CD4-positive, alpha-beta T cell treated with Interleukin-1 beta for 1 hour (primary cell): Measurements from ENCODE around the gene TBC1D22B.

Source experiments
- DNase-seq, 2 donors: peaks; one replicate each; pipeline ENCODE4 v3.0.0-alpha.2; 2020 to 2022

TBC1D22B gene

DNA sequence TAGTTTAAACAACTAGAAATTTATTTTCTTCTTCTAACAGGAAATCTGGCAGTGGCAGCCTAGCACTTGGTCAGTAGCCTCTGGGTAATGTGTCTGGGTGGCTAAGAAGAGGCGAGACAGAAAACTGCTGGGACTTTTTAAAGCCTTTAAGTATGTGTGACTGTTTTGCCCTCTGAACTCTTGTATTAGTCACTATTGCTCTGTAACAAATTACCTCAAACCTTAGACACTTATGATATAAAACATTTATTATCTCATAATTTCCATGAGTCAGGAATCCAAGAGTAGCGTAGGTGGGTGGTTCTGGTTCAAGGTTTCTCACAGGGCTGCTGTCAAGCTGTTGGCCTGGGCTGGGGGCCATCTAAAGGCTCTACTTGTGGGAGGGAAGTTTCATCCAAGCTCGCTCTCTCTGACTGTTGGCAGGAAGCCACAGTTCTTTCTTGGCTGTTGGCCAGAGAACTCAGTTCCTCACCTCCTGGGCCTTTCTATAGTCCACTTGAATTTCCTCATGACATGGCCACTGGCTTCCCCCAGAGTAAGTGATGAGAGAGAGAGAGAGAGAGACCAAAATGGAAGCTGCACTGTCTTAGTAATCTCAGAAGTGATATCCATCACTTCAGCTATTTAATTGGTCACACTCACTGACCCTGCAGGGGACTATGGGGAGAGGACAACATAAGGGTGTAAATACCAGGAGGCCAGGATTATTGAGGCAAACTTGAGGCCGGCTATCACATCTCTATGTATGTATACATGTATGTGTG is 17.4 kb upstream of the TBC1D22B start:
- peak; percentile 52 to 67 for DNase-seq

DNA sequence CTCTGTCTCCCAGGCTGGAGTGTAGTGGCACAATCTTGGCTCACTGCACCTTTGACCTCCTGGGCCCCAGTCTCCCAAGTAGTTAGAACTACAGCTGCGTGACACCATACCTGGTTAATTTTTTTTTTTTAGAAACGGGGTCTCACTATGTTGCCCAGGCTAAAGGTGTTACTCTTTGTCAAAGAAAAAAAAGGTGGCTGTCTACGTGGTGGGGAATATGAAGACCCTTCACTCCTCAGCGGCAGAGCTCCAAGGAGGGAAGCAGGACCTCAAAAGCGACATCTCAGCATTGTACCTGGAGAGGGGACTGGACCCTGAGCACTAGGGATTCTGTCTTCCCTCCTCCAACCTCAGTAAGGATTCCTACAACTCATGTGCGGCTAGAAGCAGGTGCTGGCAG is 16.4 kb upstream of the TBC1D22B start:
- no peak for DNase-seq

DNA sequence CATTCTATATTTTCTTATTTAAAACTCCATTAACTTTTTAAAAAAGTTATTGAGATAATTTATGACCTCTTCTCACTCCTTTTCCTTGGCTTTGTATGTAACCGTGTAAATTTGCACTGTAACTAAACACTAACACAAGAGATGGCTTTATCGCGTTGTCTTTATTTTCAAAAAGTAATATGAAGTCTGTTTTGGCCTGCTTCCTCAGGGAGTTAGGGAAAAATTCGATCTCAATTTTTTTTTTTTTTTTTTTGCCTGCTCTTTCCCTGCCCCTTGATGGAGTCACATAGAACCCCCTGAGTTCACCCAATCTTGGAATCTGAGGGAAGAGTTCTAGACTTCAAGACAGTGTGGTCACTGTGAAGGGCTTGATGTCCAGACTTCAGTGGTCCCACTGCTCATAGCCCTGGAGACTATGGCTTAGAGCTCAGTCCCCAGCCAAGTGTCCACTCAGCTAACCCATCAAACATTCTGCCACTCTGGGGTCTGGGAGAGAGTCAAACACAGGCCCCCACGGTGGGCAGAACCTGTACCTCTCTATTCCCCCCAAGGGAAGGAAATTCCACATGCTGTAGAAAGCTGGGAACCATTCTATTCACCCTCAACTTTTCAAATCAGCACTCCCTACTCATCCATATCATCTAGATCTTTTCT is 15.7 kb upstream of the TBC1D22B start:
- no peak for DNase-seq

DNA sequence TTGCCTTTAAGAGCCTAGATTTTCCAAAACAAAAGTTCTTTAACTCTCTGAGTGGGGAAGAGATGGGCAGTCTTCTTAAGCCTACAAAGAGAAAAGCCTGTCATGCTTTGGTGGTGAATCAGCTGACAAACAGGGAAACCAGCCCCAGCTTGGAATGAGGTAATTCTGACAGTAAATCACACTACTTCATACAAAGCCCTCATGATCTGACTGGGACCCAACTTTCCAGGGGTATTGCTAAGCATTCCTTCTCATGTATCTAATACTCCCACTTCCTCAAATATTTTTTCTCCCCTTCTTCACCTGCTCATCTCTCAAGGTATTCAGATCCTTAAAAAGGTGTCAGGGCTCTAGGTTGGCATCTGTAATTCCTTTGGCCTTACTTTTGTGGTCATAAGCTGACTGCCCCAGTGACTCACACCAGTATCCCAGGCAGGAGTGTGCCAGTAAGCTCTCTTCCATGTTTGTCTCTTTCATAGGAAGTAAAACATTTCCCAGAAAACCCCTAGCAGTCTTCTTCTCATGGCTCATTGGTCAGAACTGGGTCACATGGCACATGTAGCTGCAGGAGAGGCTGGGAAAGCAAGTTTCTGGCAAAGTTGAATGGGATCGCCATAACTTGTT is 15.0 kb upstream of the TBC1D22B start:
- no peak for DNase-seq

DNA sequence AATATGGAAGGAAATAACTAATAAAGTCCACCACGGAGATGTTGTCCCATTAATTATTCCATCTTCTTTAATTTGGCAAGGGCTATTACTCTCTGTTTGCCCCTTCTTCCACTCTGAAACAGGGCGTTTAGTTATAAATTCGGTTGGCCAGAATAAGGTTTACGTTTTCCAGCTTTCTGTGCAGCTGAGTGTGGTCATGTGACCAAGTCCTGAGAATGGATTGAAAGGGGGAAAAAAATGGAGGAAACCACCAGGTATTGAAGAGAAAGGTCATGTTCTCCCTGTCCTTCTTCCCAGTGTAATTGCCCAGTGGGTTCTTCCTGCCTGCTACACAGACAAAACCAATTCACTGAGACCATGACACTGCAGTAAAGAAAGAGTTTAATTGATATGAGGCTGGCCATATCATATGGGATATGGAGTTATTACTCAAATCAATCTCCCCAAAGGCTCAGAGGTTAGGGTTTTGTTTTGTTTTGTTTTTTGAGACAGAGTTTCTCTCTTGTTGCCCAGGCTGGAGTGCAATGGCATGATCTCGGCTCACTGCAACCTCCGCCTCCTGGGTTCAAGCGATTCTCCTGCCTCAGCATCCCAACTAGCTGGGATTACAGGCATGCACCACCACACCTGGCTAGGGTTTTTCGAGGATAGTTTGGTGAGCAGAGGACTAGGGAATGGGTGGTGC is 14.3 kb upstream of the TBC1D22B start:
- DNase-seq: no peak

DNA sequence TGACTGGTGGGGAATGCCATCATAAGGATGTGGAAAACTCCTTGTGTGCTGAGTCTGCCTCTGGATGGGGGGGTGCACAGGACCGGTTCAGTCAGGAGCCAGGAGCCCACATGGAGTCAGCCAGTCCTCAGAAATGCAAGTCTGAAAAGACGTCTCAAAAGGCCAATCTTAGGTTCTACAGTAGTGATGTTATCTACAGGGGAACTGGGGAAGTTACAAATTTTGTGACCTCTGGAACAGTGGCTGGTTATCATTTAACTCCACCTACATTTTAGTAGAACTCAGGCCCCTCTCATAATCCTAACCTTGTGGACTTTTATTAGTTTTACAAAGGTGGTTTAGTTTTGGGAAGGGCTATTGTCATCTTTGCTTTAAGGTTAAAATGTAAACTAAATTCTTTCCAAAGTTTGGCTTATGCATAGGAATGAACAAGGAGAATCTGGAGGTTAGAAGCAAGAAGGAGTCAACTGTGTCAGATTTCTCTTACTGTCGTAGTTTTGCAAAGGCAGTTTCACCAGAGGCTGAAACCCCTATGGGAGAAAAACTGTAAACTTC is 13.7 kb upstream of the TBC1D22B start:
- DNase-seq: no peak

DNA sequence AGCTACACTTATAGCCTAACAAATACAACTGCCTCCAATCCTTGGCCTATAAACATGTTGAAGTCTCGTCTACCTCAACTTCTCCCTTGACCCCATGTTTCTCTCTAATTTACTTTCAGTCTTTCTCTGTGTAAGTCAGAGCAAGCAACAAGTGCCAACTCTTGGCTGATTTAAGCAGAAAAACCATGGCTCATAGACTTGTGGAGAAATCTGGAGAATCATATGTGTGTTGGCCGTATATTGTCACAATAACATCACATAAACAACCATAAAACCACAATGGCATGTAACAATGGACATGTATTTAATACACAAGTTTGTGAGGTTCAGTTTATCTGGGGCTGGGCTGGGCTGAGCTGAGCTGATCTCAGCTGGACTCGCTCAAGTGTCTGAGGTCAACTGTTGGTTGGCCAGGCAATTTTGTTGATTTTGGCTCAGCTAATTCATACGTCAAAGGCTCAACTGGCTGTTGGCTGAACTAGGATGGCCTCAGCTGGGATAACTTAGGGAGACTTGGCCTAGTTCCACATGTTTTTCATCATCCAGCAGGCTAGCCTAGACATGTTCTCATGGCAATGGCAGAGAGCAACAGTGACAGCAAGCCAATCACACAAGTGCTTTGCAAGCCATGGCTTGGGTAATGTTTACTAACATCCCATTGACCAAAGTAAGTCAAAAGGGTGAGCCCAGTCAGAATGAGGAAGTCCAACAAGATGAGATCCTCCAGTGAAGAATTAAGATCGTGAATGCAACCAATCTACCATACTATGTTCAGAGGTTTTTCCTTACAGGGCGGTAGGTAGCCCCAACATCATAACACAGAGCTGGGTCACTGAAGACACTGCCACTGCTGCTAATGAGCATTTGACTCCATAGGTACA is 12.9 kb upstream of the TBC1D22B start:
- DNase-seq: no peak

DNA sequence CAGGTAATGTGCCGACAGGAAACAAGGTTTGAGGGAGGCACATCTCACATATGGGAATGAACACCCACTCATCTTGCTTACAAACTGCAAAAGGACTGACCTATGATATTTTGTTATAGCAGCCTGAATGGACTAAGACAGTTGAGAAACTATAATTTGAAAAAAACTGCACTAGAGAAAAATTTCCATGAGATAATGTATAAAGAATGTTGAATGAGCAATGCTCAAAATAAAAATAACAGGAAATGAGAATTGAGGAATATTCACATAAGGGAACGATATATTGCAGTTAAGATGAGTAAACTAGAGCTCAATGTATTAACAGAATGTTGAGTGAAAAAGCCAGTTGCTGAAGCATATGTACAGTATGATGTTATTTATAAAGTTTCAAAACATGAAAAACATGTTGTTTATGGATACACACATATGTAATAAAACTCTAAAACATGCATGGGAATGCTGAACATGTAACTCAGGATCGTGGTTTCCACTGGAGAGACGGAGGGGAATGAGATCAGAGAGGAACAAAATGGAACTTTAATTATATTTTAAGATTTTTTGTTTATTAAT is 6.3 kb upstream of the TBC1D22B start:
- DNase-seq: no peak

DNA sequence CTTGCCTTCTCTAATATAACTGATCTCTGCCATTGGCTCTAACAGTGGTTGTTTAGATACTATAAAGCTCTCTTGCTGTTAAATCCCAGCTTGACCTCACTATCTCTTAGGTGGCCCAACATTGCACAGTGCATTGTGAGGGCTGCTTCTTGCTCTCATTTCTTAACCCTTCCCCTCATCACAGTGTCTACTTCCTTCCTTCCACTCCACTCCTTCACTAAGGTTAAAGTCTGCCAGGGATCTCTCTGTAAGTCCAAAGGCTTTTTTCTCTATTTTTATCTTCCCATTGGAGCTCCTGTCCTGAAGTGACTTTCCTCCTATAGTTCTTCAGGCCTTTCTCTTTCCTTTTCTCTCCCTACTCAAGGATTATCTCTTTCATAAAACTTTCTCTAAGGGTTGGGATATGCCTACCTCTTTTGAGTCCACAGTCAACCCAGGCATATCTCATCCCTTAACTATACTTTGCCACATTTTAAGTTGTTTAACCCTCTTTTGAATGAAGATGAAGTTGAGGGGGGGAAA is 4.0 kb upstream of the TBC1D22B start:
- no peak for DNase-seq

DNA sequence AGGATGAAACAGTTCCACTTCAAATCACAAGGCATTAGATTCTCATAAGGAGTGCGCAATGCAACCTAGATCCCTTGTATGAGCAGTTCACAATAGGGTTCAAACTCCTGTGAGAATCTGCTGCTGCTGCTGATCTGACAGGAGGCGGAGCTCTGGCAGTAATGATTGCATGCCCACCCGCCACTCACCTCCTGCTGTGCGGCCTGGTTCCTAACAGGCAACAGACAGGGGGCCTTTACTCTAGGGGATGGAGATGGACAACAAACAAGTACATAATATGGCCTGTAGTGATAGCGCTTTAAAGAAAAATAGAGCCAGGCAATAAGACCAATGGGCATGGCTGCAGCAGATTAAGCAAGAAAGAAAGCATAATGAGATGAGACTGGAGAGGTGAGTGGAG is 2.7 kb upstream of the TBC1D22B start:
- DNase-seq: no peak

DNA sequence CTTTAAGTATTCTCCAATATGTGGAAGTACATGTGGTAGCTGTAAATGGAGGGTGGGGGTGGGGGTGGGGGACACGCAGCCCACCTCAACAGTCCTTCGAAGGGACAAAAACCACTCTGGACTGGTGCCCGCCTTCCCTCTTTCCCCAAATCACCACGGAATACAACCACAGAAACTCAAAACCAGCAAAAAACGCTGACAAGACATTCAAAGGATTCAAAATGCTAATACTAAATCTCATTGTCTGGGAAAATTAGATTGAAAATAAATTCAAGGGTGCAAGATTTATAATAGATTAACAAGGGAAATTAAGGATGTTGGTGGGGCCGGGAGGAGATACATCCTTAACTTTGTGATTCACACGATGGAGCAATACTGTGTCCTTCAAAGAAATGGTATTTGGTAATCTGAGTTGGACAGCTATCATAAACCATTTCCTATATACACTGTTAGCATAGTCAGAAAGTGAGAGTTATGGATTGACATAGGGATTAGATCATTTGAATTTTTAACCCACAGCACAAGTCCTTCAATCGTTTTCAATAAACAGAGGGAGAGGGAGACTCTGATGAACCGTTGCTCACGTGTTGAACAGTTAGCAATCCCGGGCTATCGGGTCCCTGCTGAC is 766 bp upstream of the TBC1D22B start:
- DNase-seq: no peak

DNA sequence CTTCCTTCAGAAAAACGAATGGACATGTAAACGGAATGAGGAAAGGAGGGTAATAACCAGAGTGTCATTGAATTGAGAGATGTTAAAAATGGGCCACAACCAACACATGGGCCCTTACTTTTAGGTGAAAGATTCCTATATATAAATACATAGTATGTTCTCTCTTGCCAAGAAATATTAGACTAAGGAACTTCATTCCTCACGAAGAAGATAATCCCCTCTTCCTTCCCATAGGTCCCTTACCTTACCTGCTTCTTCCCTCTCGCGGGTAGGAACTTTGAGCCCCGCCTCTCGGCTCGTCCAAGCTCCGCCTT is 295 bp upstream of the TBC1D22B start:
- no peak for DNase-seq

DNA sequence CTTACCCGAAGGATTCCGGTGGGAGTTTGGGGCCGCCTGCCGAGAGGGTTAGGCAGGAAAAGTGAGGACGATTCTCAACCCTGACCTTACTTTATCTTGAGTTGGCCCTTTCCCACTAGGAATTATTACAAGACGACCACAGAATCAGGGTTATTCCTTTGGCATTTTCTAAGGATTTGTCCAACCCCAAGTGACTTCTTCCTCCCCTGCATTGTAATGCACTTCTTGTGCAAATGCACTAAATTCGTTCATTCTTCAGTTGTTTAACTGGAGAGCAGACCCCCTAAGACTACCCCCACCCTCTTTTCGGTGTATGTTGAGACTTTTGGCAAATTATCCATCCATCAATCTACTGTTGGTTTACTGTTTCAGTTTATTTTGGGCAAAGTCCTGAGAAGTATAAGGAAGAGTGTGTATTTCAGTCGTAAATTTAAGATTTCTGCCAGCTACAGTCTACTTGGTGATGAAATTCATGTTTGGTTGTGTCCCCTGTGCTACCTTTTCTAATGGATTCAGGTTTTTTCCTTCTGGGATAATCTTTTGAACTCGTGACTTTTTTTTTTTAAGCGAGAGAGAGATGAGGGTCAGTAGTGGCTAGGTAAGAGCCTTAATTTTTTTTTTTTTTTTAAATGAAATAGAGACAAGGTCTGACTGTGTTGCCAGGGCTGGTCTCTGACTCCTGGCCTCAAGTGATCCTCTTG is 983 bp downstream of the TBC1D22B start:
- no peak for DNase-seq

DNA sequence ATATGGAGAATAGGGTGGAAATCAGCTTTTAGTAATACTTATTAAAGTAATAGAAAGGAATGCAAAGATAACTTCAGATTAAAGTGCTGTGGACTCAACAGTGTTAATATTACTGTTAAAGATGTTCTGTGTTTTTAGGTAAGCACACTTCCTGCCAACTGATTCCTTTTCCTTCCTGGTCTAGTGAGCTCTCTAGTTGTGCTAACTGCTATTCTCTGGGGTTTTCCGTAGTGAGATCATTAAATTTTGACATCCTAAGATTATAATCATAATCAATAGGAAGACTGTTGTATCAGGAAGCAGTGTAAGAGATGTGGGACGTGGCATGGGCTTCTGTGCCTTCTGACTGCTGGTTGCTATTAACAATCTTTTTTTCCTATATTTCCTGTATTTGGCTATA is 1.6 kb downstream of the TBC1D22B start:
- DNase-seq: peak in 1 of 2 donors; percentile 67

DNA sequence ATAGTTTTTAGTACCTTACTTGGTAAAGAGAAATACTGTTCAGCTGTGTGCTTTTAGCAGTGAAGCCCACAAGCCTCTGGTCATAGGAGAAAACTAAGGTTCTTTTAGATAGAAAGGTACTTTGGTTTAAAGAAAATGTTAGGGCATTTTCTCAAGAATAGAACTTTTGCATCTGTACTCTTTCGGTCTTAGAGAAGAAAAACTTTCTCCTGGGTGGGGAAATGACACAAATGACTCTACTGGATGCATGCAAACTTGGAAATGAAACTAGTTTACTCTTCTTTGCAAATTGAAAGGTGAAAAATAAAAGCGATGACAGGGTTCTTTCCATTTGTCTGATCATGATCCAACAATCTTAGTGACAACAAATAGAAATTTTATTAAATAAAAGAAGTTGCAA is 2.5 kb downstream of the TBC1D22B start:
- no peak for DNase-seq

DNA sequence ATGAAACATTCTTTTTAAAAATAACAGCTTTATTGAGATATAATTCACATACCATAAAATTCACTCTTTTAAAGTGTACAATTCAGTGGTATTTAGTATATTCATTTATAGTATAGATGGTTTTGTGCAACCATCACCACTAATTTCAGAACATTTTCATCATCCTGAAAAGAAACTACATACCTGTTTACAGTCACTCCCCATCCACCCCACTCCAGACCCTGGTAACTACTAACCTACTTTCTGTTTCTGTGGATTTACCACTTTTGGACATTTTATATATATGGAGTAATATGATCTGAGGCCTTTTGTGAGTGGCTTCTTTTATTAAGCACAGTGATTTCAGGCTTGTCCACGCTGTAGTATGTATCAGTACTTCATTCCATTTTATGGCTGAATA is 2.9 kb downstream of the TBC1D22B start:
- no peak for DNase-seq

DNA sequence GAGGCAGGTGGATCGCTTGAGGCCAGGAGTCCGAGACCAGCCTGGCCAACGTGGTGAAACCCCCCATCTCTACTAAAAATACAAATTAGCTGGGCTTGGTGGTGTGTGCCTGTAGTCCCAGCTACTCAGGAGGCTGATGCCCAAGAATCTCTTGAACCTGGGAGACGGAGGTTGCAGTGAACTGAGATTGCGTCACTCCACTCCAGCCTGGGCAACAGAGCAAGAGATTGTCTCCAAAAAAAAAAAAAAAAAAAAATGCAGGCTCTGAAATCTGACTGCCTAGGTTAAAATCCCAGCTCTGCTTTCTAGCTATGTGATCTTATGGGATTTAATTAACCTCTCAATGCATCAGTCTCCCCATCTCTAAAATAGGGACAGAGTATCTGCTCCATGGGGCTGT is 3.6 kb downstream of the TBC1D22B start:
- DNase-seq: no peak

DNA sequence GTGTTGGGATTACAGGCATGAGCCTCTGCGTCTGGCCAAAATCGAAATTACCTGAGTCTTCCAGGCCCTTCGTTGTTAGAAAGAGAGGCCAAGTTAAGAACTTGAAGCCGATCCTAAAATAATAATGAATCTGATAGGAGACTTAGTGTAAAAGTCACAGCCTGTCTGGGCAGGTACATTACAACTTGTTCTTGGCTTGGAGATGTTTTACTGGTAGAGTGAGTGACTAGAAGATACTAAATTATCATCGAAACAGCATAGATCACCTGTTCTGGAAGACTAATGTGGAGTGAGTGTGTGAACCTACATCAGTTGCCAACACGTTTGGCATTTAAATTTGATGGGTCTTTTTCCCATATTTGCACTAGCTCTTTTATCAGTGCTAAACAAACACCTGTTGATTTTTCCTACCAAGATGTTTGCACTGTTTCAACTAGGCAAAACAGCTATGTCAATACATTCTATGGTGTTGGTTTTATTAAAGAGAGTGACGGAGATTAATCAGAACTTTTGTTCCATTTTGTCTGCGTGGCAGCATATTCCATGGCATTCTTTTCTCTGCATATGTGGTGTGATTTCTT is 5.0 kb downstream of the TBC1D22B start:
- DNase-seq: no peak

DNA sequence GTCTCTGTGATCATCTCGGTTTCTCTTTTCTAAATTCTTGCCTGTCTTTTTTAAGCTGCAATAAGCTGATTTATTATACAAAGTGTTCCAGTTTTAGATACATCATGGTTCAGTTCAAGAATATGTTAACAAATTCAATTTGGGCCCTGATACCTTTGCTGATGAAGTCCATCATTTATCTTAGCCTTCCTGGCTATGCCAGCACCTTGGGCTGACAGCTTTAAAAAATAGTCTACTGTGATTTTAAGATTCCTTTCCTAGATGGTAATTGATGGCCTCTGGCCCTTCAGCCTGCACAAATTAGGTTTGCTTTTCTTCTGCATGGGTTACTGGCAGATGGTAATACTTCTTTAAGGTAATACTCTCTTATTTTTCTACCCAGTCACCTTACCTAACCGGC is 7.4 kb downstream of the TBC1D22B start:
- DNase-seq: no peak

DNA sequence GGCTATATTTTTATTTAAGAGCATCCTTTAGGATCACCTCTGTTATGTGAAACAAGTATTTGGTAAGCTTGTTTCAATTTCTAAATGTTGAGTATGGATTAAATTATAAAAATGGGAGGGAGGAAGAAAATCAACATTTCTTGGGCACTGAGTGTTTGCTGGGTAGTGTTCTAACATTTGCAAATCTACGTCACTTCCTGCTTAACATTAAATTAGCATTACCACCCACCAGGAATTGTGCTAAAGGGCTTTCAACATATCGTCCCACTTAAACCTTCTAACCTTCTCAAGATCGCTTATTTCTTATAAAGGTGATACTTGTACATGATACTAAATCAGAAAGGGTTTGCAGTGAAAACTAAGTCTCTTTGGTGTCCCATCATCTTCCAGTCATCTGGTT is 8.3 kb downstream of the TBC1D22B start:
- no peak for DNase-seq
